Measurements from ENCODE around the gene SLC25A27.
"Not testable (repeated sequence)": the region's sequence is repeated elsewhere in the genome, so short reads cannot be mapped to it uniquely, and the experiment has no call there.

SLC25A27 gene, protein sequence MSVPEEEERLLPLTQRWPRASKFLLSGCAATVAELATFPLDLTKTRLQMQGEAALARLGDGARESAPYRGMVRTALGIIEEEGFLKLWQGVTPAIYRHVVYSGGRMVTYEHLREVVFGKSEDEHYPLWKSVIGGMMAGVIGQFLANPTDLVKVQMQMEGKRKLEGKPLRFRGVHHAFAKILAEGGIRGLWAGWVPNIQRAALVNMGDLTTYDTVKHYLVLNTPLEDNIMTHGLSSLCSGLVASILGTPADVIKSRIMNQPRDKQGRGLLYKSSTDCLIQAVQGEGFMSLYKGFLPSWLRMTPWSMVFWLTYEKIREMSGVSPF

GRCh38 chr6:46652603-46653438 lies at the start of gene SLC25A27, which contains the start of gene CYP39A1:
TSS of gene SLC25A27 (plus strand) at chr6:46652975. CDS start at chr6:46653193, 218 bp downstream.
TSS of gene CYP39A1 (minus strand) at chr6:46652818. CDS start at chr6:46652582, 236 bp downstream.
- DNase-seq (ENCODE audit: low read depth in 2 of 2), result peak; percentile 65 to 78

GRCh38 chr6:46605091-46605797 lies 47.5 kb upstream of the SLC25A27 start:
- no peak for DNase-seq (ENCODE audit: low read depth in 2 of 2)

DNA sequence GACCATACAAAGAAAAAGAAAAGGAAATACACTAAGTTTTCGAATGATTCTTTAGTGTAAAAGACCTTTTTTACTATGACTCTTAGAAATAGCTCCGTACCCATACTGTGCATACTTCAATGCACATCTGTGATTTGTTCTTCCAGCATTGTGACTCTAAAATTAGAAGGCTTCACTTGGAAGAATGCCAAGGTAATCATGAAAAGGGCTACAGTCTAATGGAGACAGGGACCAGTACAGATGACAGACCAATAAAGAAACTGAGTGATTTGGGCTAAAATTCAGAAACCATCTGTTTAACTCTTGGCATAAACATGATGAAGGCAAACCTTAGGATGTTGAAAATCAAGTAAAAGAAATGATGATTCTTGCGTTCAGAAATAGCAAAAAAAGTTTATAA lies 46.4 kb upstream of the SLC25A27 start:
- DNase-seq (ENCODE audit: low read depth in 2 of 2), result no peak

DNA sequence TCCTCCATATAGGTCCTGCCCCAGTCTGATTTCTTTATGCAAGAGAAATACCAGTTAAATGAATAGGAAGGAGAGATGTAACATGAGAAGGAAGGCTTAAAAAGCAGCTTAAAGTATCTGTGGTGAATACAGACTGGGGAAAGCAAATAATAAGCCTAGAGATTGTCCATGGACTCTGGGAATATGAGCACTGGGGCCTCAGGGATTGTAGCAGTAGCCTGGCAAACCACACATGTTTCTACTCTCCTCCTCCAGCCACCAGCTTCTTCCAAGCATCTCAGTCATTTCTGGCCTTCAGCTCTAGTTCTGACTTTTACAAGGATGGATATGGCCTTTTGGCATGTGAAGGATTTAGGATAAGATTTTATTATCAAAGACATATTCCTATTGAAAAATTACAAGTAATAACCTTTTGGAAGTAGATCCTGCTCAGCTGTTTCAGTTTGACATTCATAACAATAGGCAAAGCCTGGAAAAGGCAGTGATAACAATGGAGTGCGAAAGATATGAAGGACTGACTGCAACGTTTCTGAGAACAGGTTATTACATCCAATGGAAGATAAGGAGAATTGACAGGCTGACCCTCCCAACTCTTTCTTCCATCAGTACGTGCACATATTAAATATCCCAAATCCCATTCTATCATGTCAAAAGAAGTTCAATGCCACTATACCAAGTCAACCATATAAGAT lies 41.8 kb upstream of the SLC25A27 start:
- DNase-seq (ENCODE audit: low read depth in 2 of 2), result no peak

- DNase-seq (ENCODE audit: low read depth in 2 of 2), result no peak
Observed at GRCh38 chr6:46612645-46613044, 40.1 kb upstream of the SLC25A27 start.

- no peak for DNase-seq (ENCODE audit: low read depth in 2 of 2)
Observed at GRCh38 chr6:46618726-46619125, 34.0 kb upstream of the SLC25A27 start.

DNA sequence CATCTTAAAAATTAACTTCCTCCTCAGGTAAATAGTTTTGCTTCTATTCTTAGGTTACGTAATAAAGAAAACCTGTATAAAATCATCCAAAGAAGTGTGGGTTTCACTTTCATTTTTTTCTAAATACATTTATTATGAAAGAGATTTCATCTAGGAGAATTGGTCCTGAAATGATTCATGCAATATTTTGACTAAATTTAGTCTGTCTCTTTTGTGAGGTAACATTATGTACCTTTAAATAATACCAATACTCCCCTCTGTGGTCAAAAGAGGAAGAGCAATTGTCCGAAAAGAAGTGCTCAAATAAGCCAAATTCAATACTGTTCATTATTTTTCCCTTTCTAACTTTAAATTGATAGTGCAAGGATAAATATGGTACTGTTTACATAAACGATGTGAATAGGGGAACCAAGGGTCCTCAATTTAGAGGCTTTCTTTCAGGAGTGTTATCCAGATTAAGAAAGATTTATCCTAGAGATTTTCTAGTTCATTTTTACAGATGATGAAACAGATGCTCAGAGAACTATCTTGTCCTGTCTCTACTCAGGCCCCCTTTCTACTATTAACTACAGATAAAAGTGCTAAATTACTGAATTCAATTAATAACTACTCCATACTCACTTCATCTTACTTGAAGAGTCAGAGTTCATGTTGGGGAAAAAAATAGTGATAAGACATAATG lies 26.4 kb upstream of the SLC25A27 start:
- DNase-seq (ENCODE audit: low read depth in 2 of 2), result no peak

- DNase-seq (ENCODE audit: low read depth in 2 of 2), result no peak
Observed at GRCh38 chr6:46626976-46627375, 25.8 kb upstream of the SLC25A27 start.

DNA sequence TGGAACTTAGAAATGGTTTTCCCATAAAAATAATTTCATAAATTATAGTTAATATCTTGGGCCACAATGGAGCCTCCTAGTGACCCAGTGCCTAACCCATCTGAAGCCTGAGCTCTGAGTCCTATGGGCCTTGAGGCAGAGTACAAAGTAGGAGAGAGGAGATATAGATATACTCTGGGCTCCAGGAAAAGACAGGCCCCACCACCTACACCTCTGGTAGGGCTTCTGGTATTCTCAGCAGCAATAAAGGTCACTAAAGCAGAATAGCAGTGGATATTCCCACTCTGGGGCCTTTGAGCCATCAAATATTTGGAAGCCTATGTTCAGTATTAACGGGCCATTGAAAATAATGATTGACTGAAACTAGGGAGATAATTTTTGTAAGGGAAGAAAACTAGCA lies 24.3 kb upstream of the SLC25A27 start:
- DNase-seq (ENCODE audit: low read depth in 2 of 2), result no peak

- no peak for DNase-seq (ENCODE audit: low read depth in 2 of 2)
Observed at GRCh38 chr6:46628976-46629375, 23.8 kb upstream of the SLC25A27 start.

GRCh38 chr6:46629691-46630090 lies 23.1 kb upstream of the SLC25A27 start:
- no peak for DNase-seq (ENCODE audit: low read depth in 2 of 2)

DNA sequence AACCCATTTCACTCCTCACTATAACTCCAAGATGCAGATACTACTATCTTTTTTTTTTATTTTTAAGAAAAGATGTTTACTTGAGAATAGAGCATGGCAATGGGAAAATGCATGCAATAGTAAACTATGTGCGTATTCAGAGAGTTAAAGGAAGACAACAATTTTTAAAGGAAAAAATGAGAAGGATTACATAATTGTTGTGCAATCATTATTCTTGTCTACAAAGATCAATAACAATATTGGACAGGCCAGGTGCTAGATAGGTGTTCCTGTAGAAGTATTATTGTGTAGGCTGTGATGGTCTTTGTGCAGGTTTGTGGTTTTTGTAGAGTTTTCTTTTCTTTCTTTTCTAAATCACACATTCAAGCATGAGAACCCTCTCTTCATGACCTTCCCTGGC lies 20.7 kb upstream of the SLC25A27 start:
- no peak for DNase-seq (ENCODE audit: low read depth in 2 of 2)

DNA sequence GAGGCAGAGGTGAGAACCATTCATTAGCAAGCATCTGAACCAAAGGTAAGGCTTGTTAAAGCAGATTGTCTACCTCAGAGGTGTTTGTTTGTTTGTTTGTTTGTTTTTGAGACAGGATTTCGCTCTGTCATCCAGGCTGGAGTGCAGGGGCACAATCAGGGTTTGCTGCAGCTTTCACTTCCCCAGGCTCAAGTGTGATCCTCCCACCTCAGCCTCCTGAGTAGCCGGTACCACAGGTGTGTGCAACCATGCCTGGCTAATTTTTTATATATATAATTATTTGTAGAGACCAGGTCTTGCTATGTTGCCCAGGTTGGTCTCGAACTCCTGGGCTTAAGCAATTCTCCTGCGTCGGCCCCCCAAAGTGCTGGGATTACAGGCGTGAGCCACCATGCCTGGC lies 17.3 kb upstream of the SLC25A27 start:
- no peak for DNase-seq (ENCODE audit: low read depth in 2 of 2)

DNA sequence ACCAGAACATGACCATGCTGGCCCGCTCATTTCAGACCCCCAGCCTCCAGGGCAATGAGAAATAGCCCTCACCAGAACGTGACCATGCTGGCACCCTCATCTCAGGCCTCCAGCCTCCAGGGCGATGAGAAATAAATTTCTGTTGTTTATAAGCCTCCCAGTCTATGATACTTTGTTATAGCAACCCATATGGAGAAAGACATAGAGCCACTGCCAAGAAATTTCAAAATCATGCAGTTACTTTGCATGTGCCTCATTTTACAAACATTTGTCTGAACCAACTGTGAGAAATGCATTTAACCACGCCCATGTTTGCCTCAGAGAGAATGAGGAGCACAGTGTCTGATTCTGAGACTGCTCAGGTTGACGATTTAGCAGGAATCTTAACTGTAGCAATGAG lies 15.6 kb upstream of the SLC25A27 start:
- no peak for DNase-seq (ENCODE audit: low read depth in 2 of 2)

DNA sequence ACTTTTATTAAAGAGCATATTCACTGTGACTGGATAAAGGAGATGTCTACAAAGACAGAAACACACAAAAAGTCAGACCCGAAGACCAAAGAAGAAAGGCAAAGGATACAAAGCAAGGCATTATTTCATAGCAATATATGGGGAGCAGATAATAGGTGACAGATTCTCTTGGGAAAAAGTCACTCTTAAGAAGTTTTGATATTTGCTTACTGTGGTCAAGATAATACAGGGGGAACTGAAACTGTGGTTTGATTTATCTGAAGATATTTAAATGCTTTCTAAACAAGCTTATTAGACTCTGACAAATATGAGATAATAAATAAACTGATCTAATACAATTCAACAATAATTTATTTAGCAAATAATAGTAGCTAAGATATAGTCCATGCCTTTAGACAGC lies 14.8 kb upstream of the SLC25A27 start:
- DNase-seq (ENCODE audit: low read depth in 2 of 2), result no peak

DNA sequence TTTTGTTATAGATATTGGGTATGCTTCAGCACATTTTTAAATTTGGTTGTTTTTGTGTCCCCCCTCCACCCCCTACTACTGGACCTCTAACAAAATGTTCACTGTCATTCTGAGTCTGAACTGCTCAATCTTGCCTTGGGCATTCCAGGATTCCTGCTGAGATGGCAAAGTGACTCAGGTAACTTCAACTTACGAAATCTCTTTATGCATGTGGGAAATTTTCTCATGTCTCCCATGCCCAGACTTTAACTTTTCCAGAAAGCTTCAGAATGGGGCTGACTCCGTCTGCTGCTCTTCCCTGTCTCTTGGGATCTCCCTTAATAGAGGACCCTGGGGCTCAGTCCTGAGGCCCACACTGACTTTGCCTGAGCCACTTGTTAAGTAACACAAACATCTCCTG lies 14.1 kb upstream of the SLC25A27 start:
- DNase-seq (ENCODE audit: low read depth in 2 of 2), result no peak

- peak in 1 of 2 donors; percentile 2 for DNase-seq (ENCODE audit: low read depth in 2 of 2)
Observed at GRCh38 chr6:46642928-46643751, 9.6 kb upstream of the SLC25A27 start.

DNA sequence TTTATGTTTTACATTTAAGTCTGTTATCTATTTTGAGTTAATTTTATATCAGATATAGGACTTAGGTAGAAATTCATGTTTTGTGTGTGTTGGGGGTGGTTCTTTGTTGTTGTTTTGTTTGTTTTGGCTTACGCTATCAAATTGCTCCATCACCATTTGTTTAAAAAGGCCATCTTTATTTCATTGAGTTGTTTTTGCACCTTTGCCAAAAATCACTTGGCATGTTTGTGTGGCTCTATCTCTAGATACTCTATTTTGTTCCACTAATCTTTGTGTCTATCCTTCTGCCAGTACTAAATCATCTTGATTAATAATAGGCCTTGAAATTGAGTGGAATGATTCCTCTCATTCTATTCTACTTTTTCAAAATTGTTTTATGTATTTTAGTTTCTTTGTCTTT lies 7.5 kb upstream of the SLC25A27 start:
- no peak for DNase-seq (ENCODE audit: low read depth in 2 of 2)

GRCh38 chr6:46648108-46648507 lies 4.7 kb upstream of the SLC25A27 start:
- not testable (repeated sequence) for DNase-seq (ENCODE audit: low read depth in 2 of 2)

DNA sequence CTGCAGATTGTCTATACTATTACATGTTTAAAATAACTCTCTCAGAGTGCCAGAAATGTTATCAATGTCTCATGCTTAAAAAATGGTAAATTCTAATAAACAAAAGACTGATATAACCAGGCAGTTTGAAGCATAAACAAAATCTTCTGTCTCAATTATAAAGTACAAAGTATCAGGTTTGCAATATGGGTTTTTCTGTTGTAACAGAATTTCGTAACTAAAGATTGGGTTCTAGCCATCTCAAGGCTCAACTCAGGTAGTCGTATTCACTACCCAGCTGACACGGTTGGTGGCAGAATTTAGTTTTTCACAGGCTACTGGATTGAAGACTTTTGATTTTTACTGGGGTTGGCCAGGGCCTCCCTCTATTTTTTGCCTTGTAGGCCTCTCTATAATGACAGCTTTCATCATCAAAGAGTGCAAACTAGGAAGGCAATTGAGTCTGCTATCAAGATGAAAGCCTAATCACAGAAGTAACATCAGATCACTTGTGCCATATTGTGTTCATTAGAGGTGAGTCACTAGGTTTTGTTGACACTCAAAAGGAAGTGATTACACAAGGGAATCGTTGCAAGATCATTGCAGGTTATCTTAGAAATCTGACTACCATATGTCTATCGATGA lies 3.8 kb upstream of the SLC25A27 start:
- DNase-seq (ENCODE audit: low read depth in 2 of 2), result no peak

Measured in stimulated activated CD4-positive, alpha-beta T cell treated with anti-CD3 and anti-CD28 coated beads, Interleukin-15, amount 100 ng/mL, for 48 hours (primary cell).